HG02798 (cell line): ENCODE results near the gene OFD1.
A peak's percentile ranks its signal among the peaks of the same experiment; 100 is the strongest.

ENCODE experiments used
- ATAC-seq: cut with Tn5 transposase; IDR thresholded peaks from one replicate; pipeline ENCODE4 v1.9.1; 2021; ENCODE audit warnings: mild to moderate bottlenecking; ENCODE audit not compliant: unreplicated experiment, poor library complexity

Gene OFD1

GRCh38 chrX:13734278-13735172 lies at the start of gene OFD1, which contains the start of gene TRAPPC2:
Gene OFD1, plus strand, starts transcription at chrX:13734748. Its CDS starts 324 bp downstream, at chrX:13735072.
Gene TRAPPC2, minus strand, starts transcription at chrX:13734620. Its CDS starts 14,657 bp downstream, at chrX:13719963.
- peak; percentile 95 for ATAC-seq

- ATAC-seq: no peak
Observed at GRCh38 chrX:13685126-13685763, 49.3 kb upstream of the OFD1 start.

- no peak for ATAC-seq
Observed at GRCh38 chrX:13687203-13687602, 47.3 kb upstream of the OFD1 start.

GRCh38 chrX:13688384-13688957 lies 46.1 kb upstream of the OFD1 start:
- no peak for ATAC-seq

DNA sequence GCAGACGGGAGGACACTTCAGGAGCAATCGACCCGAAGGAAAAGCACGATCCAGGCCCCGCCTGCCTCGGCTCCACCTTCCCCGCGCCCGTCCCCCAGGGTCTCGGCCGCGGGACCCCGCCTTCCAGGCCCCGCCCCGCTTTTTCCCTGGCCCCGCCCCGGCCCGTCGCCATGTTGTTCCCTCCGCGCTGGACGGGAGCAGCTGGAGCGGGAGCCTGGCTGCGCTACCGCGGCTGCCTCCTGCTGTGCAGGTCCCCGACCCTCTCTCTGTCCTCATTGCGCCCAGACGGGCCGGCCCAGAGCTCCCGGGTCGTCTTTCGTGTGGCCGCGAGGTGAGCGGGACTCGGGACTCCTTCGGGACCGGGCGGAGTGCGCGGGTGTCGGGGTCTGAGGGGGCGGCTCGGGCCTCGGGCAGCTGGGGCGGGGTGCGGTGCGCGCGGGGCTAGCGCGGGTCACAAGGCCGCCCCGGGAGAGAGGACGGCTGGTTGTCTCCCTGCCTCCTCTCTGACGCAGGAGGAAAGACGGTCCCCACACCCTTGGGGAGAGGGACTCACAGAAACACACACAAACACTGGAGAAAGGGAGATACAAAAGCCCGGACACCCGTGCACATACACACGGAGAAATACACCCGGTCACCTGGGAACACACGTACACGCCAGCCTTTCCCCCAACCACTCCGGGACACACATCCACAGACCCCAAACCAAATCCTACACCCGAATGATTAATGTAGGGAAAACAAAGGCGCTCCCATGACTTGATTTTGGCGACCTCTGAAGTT lies 45.4 kb upstream of the OFD1 start, which contains the start of gene RAB9A:
RAB9A (plus strand) TSS at position 171 of the 783 bp plus-strand sequence. CDS start 19,619 bp downstream, outside the sequence.
- peak; percentile 85 for ATAC-seq

DNA sequence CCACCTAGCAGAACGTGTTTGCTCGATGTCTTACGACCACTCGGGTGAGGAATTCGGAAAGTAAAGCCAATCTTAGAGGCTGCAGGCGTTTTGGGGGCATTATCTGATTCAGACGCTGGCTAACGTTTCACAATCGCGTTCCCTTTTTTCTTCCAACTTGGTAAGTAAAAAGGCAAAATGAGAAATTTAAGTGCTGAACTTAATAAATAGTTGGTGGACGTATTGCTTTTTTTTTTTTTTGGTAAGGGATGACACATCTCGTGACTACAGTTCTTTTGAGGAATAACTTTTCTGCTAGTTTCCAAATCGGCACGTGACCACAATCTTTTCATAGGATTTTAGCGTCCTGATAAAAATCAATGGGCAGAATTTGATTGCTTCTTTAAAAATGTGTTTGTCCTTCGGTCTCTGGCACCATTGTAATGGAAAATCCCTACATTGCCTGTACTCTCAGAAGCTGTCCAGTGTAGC lies 44.8 kb upstream of the OFD1 start:
- no peak for ATAC-seq

DNA sequence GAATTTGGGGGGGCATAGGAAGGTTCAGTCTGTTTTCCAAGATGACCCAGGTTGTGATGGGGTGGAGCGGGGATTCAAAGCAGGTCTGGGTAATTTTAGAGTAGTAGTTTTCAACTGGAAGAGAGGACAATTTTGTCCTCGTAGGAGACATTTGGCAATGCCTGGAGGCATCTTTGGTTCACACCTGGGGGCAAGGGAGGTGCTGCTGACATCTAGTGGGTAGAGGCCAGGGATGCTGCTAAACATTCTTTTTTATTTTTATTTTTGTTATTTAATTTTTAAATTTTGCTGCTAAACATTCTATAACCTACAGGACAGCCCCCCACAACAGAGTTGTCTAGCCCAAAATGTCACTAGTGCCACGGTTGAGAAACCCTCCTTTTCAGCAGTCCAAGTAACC lies 43.7 kb upstream of the OFD1 start:
- ATAC-seq: no peak

DNA sequence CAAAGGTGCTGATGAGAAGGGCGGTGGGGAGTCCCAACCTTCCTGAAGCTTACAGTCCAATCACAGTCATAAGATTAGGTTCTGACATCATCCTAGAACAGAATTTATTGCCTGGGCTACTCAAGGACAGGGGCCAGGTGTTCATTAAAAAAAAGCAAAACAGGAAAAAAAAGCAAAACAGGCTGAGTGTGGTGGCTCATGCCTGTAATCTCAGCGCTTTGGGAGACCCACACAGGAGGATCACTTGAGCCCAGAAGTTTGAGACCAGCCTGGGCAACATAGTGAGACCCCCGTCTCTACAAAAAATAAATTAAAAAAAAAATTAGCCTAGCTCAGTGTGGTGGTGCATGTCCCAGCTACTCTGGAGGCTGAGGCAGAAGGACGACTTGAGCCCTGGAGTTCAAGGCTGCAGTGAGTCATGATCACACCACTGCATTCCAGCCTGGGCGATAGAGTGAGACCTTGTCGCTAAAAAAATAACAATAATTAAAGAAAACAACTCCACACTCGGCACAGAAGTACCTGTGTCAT lies 42.6 kb upstream of the OFD1 start:
- no peak for ATAC-seq

GRCh38 chrX:13692771-13693231 lies 41.7 kb upstream of the OFD1 start:
- no peak for ATAC-seq

GRCh38 chrX:13693341-13693961 lies 41.1 kb upstream of the OFD1 start:
- ATAC-seq: no peak

- no peak for ATAC-seq
Observed at GRCh38 chrX:13694359-13694758, 40.2 kb upstream of the OFD1 start.

DNA sequence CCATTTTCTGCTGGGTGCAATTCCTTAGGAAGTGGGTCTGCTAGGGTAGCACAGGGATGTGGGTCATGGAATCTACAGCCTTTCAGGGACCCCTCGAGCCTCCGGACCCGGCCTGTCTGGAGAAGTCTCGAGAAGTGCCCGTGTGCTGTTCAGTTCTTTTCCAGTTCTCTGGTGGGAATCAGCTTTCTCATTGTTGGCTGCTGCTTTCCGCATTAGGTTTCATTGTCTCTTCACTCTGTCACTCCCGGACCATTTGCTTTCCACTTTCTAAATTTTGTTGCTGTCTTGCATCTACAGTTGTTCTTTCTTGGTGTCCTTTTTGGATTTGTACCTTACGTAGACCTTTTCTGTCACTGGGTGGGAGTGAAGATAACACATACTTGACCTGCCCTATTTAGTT lies 39.6 kb upstream of the OFD1 start:
- no peak for ATAC-seq

- no peak for ATAC-seq
Observed at GRCh38 chrX:13695601-13696115, 38.9 kb upstream of the OFD1 start.

GRCh38 chrX:13697455-13697854 lies 37.1 kb upstream of the OFD1 start:
- ATAC-seq: peak; percentile 69

GRCh38 chrX:13697976-13698375 lies 36.6 kb upstream of the OFD1 start:
- ATAC-seq: peak; percentile 3

GRCh38 chrX:13698432-13698831 lies 36.1 kb upstream of the OFD1 start:
- ATAC-seq: no peak

DNA sequence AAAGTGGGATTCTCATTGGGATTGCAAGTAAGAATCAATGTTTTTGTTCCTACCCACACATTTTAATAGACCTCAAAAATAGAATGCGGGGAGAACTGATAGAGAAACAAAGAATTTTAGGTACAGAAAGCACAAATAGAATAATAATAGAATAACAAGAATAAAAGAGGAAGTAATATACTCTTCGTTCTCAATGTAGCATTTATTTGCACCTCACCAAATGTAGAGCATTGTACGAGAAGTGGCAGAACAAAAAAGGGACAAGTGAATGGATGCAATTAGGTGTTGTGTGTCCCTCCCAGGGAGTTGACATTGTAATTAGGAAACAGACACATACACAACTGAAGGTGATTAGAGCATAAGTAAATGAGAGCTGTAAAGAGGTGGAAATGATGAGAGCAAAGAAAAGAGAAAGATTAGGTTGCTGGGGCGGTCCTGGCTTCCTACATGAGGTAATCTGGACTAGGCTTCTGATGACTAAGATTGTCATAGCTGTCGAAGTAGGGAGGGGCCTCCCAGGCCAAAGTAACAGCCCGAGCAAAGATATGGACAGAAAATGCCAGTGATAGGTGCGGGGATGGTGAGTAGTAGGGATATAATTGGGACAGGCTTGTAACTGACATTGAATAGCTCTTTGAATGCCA lies 35.2 kb upstream of the OFD1 start:
- ATAC-seq: no peak

DNA sequence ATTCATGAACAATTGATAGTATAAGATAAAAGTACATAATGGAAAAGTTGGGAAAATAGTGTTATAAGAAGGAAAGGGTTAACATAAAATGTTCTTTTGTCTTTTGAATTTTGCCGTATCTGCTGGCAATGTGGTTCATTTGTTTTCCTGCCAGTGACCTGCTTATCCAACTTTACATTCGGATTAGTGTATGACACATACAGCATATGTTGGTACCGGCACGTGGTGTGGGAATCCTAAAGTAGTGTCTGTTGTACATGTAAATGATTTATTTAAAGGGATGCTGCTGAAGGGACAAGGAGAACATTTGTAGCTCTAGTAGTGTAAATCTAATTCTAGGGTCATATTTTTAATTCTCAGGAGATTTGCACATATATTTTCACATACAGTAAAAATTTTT lies 34.2 kb upstream of the OFD1 start:
- ATAC-seq: no peak
